Embryonic facial prominence (tissue), 1 donor: ENCODE measurements around the gene EGR1.

Source experiments
- DNase-seq: peaks from one replicate; pipeline ENCODE4 v3.0.0-alpha.2; 2016; ENCODE audit errors: extremely low spot score

The EGR1 gene

GRCh38 chr5:138465261-138466124 lies at the start of gene EGR1:
TSS of gene EGR1 (plus strand) at chr5:138465479. CDS start at chr5:138465762, 283 bp downstream.
- DNase-seq, result peak; percentile 92

GRCh38 chr5:138418444-138418843 lies 46.8 kb upstream of the EGR1 start:
- DNase-seq, result no peak

- no peak for DNase-seq
Observed at GRCh38 chr5:138425079-138425478, 40.2 kb upstream of the EGR1 start.

- no peak for DNase-seq
Observed at GRCh38 chr5:138435943-138436342, 29.3 kb upstream of the EGR1 start.

- DNase-seq, result no peak
Observed at GRCh38 chr5:138438003-138438723, 27.1 kb upstream of the EGR1 start.

GRCh38 chr5:138438724-138439476 lies 26.4 kb upstream of the EGR1 start, which contains the start of gene REEP2:
TSS of gene REEP2 (plus strand) at chr5:138439057. CDS start at chr5:138439209, 152 bp downstream.
- no peak for DNase-seq

- no peak for DNase-seq
Observed at GRCh38 chr5:138439477-138440158, 25.7 kb upstream of the EGR1 start.

- no peak for DNase-seq
Observed at GRCh38 chr5:138440159-138441073, 24.9 kb upstream of the EGR1 start.

- no peak for DNase-seq
Observed at GRCh38 chr5:138441221-138441620, 24.1 kb upstream of the EGR1 start.

GRCh38 chr5:138444078-138444773 lies 21.1 kb upstream of the EGR1 start:
- no peak for DNase-seq

GRCh38 chr5:138444774-138445546 lies 20.3 kb upstream of the EGR1 start:
- no peak for DNase-seq

GRCh38 chr5:138445547-138446271 lies 19.6 kb upstream of the EGR1 start:
- no peak for DNase-seq

GRCh38 chr5:138448070-138448469 lies 17.2 kb upstream of the EGR1 start:
- no peak for DNase-seq

GRCh38 chr5:138448481-138449398 lies 16.5 kb upstream of the EGR1 start:
- DNase-seq, result no peak

GRCh38 chr5:138449501-138450239 lies 15.6 kb upstream of the EGR1 start:
- peak; percentile 53 for DNase-seq

- no peak for DNase-seq
Observed at GRCh38 chr5:138450971-138451370, 14.3 kb upstream of the EGR1 start.

GRCh38 chr5:138452720-138453119 lies 12.6 kb upstream of the EGR1 start:
- no peak for DNase-seq
